ENCODE data around the gene SUGCT.

The SUGCT gene

DNA sequence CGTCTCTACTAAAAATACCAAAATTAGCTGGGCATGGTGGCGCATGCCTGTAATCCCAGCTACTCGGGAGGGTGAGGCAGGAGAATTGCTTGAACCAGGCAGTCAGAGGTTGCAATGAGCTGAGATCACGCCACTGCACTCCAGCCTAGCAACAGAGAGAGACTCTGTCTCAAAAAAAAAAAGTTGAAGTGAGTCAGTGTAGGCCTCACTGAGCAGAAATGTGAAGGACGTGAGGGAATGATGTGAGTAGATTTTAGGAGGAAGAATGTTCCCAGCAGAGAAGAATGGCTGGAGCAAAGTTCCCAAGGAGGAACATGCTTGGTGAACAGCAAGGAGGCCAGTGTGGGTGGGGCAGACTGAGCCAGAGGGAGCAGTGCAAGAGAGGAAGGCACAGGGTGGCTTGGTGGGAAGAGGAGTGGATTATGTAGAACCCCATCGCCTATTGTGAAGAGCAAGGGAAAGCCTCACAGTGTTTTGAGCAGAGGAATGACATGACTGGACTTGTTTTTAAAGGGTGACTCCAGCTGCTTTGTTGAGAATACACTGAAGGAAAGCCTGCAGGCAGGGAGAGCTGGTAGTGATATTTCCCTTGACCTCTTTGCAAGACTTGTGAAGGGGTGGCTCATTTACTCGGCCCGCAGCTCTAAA is 708.7 kb downstream of the SUGCT start:
- TF ChIP-seq, protein P1, sequence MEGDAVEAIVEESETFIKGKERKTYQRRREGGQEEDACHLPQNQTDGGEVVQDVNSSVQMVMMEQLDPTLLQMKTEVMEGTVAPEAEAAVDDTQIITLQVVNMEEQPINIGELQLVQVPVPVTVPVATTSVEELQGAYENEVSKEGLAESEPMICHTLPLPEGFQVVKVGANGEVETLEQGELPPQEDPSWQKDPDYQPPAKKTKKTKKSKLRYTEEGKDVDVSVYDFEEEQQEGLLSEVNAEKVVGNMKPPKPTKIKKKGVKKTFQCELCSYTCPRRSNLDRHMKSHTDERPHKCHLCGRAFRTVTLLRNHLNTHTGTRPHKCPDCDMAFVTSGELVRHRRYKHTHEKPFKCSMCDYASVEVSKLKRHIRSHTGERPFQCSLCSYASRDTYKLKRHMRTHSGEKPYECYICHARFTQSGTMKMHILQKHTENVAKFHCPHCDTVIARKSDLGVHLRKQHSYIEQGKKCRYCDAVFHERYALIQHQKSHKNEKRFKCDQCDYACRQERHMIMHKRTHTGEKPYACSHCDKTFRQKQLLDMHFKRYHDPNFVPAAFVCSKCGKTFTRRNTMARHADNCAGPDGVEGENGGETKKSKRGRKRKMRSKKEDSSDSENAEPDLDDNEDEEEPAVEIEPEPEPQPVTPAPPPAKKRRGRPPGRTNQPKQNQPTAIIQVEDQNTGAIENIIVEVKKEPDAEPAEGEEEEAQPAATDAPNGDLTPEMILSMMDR (IDR thresholded peaks at IDR 0.05), result no peak

DNA sequence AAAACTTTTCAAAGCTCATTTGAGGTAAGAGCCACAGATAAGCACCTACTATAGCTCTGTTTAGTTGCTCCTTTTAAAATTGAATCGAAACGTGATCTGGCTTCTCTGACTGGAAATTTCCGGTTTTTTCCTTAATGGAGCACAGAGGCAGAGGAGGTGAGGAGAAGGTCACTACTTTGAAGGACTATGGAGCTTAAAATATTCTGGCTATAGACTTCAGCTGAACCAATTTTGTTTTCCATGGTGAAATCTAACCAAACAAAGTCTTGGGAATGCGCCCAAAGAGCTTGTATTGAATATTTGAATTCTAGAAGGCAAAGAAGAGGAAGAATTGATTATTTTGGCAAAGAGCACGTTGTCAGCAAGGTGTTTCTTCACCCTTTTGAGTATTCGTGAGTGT is 711.1 kb downstream of the SUGCT start:
- TF ChIP-seq, protein P1 (IDR thresholded peaks at IDR 0.05), result no peak

DNA sequence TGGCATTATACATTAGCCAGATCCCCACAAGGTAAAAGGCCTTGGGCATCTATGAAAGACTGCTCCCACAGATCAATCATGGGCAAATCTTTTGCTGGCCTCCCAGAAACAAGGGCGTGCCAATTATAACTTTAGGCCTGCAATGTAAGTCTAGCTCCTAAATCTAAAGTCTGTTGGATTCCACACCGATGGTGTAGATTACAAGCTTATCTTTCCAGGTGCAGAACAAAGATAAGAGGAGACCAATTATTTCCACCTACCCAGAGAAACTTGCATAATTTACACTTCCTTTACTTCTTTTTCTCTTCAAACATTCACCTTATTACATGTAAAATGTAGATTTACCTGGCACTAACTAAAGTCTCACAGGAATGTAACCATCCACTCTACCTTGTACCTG is 713.1 kb downstream of the SUGCT start:
- TF ChIP-seq, protein P1 (IDR thresholded peaks at IDR 0.05), result no peak

DNA sequence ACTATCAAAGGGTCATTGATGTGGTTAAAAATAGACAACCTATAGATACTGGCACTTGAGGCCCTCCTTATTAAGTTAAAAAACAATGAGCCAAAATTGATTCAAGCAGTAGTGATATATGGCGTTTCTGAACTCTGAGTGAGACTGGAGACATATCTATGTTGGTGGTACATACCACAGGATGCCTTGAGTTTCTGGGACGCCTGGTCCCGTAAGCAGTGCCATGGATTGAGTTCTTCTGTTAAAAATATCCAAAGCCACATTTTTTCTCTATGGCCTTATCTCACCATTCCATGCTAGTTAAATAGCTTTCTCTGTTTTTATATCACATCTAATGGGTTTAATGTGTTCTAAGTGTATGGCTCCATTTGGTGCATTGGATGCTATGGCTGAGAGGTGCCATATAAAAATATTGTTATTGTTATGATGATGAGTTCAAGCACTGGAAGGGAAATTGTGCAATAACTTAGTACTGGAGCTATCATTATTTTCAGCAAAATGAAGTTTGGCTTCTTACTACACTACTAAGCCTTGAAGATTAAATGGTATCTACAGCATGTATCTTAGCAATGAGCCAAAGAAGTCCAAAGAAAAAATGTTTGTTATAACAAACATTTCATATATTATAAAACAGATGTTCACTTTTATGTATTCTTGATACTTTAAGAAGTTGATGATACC is 713.9 kb downstream of the SUGCT start:
- TF ChIP-seq, protein P1 (IDR thresholded peaks at IDR 0.05), result no peak

DNA sequence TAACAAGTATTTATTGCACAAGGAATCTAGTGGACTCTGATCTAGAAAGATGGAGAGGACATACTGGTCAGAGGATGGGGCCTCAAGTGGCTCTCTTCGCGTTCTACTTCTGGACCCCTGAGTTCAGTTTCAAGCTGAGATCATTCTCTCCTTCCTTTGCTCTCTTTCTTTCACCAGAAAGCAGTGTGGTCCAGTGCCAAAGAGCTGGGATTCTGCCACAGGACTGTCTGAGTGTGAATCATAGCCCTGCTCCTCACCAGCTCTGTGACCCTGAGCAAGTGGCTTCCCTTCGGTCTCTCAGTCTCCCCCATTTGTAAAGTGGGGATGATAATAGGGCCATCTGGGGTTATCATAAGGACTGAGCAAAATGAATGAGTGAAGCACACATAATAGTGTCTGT is 715.2 kb downstream of the SUGCT start:
- TF ChIP-seq, protein P1 (IDR thresholded peaks at IDR 0.05), result no peak

DNA sequence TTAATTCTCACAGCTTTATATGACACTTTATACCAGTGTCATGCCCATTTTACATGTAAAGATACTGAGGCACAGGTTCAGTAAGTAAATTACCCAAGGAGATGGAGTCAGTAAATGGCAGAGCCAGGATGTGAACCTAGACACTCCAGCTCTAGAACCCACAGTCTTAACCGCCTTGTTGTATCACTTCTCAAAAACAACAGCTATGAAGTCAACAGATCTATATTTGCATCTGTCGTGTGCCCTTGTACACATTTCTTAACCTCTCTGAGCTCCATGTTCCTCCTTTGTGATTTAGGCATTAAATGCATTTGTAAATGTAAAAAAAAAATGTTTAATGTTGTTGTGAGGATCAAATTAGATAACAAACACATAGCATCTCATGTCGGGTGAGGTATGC is 716.2 kb downstream of the SUGCT start:
- TF ChIP-seq, protein P1 (IDR thresholded peaks at IDR 0.05), result no peak

DNA sequence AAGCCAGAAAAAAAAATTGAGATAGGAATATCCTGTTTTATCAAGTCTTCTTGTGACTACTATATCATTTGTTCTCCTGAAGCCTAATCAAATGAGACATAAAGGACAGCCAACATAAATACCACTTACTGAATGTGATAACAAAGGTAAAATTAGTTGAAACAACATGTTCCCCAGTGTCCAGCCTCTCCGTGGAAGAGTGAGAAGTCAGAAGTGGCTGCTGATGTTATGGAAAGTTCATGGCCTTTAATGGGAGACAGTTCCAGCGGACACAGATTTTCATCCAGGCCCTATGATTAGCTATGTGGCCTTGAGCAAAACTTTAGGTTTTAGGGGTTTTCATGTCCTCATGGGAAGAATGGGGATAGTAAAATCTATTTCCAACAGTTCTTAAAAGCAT is 724.3 kb downstream of the SUGCT start:
- TF ChIP-seq, protein P1 (IDR thresholded peaks at IDR 0.05), result no peak
